Liver (tissue), 3 donors: ENCODE data around the gene TSHZ2.

Experiments used
- GABPA ChIP-seq, 2 donors: IDR thresholded peaks in 1 of 2; conservative IDR thresholded peaks in 1 of 2; 2 replicates each; pipeline ENCODE4 v1.6.1; 2016; ENCODE audit warnings: antibody characterized with exemption in 2 of 2, mild to moderate bottlenecking in 1 of 2, moderate library complexity in 1 of 2
- JUND ChIP-seq, 2 donors: IDR thresholded peaks; 2 replicates each; pipeline ENCODE4 v1.6.1; 2016; ENCODE audit warnings: antibody characterized with exemption in 2 of 2
- MAX ChIP-seq: IDR thresholded peaks from 2 replicates; pipeline ENCODE4 v1.6.1; 2016; ENCODE audit warnings: antibody characterized with exemption
- RXRA ChIP-seq, 2 donors: IDR thresholded peaks; 2 replicates each; pipeline ENCODE4 v1.6.1; 2017 to 2018; ENCODE audit warnings: antibody characterized with exemption in 2 of 2, mild to moderate bottlenecking in 1 of 2
- SP1 ChIP-seq: IDR thresholded peaks from 2 replicates; pipeline ENCODE4 v1.6.1; 2018; ENCODE audit warnings: antibody characterized with exemption, mild to moderate bottlenecking
- TAF1 ChIP-seq: conservative IDR thresholded peaks from 2 replicates; pipeline ENCODE4 v1.6.1; 2016; ENCODE audit warnings: antibody characterized with exemption, mild to moderate bottlenecking
- TF ChIP-seq, protein P1 (sequence below): fragments of 150-350 bp; IDR thresholded peaks from 2 replicates; pipeline ENCODE4 v1.5.1; 2017; ENCODE audit warnings: improper control_type of control experiment, low read depth, low read length; ENCODE audit not compliant: missing input control
- TF ChIP-seq, protein P2 (sequence below): IDR thresholded peaks from 2 replicates; pipeline ENCODE4 v1.6.1; 2016; ENCODE audit warnings: antibody characterized with exemption
- TF ChIP-seq, protein P3 (sequence below): IDR thresholded peaks from 2 replicates; pipeline ENCODE4 v1.6.1; 2016; ENCODE audit warnings: antibody characterized with exemption, mild to moderate bottlenecking
- donor health status: healthy.
- donor health status: healthy.

DNA sequence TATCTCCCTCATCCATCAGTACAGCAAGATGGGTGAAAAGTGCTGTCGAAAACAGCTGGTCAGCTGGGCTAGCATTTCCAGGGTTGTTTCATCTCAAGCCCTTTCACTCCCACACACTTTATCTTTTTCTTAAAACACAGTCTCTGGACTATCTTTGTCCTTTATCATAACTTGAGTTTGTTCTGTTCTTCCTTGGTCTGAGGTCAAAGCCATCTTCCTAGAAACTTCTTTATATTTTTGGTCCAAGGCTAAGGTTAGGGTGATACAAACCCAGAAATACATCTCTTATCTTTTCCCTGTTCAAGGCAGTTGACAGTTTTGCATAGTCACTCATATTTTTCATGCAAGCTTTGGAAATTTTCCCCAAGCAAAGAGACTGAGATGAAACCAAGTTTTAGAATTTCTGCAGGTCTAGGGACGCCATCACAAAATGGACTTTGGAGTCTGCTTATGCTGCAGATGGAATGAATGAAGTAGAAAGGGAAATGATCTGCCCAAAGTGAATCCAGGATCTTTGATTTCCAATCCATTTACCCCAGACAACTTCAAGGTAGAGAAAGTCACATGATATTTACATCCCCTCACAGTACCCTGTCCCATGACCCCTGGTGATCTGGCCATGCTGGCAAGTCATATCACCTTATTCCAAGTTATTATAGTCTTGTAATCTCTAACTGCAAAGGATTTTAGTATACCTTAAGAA is 324.4 kb downstream of the TSHZ2 start:
- TF ChIP-seq, protein P1, sequence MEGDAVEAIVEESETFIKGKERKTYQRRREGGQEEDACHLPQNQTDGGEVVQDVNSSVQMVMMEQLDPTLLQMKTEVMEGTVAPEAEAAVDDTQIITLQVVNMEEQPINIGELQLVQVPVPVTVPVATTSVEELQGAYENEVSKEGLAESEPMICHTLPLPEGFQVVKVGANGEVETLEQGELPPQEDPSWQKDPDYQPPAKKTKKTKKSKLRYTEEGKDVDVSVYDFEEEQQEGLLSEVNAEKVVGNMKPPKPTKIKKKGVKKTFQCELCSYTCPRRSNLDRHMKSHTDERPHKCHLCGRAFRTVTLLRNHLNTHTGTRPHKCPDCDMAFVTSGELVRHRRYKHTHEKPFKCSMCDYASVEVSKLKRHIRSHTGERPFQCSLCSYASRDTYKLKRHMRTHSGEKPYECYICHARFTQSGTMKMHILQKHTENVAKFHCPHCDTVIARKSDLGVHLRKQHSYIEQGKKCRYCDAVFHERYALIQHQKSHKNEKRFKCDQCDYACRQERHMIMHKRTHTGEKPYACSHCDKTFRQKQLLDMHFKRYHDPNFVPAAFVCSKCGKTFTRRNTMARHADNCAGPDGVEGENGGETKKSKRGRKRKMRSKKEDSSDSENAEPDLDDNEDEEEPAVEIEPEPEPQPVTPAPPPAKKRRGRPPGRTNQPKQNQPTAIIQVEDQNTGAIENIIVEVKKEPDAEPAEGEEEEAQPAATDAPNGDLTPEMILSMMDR = no peak
- TF ChIP-seq JUND (IDR thresholded peaks at IDR 0.05) (no peak), SP1 (no peak), GABPA (IDR thresholded peaks at IDR 0.05 in 1 of 2, conservative IDR thresholded peaks at IDR 0.05 in 1 of 2) (no peak), MAX (no peak), RXRA (IDR thresholded peaks at IDR 0.05) (no peak), TAF1 (no peak)
- TF ChIP-seq, protein P2, sequence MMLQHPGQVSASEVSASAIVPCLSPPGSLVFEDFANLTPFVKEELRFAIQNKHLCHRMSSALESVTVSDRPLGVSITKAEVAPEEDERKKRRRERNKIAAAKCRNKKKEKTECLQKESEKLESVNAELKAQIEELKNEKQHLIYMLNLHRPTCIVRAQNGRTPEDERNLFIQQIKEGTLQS = no peak
- TF ChIP-seq, protein P3, sequence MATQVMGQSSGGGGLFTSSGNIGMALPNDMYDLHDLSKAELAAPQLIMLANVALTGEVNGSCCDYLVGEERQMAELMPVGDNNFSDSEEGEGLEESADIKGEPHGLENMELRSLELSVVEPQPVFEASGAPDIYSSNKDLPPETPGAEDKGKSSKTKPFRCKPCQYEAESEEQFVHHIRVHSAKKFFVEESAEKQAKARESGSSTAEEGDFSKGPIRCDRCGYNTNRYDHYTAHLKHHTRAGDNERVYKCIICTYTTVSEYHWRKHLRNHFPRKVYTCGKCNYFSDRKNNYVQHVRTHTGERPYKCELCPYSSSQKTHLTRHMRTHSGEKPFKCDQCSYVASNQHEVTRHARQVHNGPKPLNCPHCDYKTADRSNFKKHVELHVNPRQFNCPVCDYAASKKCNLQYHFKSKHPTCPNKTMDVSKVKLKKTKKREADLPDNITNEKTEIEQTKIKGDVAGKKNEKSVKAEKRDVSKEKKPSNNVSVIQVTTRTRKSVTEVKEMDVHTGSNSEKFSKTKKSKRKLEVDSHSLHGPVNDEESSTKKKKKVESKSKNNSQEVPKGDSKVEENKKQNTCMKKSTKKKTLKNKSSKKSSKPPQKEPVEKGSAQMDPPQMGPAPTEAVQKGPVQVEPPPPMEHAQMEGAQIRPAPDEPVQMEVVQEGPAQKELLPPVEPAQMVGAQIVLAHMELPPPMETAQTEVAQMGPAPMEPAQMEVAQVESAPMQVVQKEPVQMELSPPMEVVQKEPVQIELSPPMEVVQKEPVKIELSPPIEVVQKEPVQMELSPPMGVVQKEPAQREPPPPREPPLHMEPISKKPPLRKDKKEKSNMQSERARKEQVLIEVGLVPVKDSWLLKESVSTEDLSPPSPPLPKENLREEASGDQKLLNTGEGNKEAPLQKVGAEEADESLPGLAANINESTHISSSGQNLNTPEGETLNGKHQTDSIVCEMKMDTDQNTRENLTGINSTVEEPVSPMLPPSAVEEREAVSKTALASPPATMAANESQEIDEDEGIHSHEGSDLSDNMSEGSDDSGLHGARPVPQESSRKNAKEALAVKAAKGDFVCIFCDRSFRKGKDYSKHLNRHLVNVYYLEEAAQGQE = no peak
